ENCODE data around the gene FPR2. TPM values are rescaled to one million over a fixed set of nuclear protein-coding genes. Genes with fewer than 3 reads are reported as not detected.

Gene FPR2
- total and polyA plus RNA-seq, 8 donors, result 0.48 to 2.9 (median 1.3) TPM; not detected in 2

DNA sequence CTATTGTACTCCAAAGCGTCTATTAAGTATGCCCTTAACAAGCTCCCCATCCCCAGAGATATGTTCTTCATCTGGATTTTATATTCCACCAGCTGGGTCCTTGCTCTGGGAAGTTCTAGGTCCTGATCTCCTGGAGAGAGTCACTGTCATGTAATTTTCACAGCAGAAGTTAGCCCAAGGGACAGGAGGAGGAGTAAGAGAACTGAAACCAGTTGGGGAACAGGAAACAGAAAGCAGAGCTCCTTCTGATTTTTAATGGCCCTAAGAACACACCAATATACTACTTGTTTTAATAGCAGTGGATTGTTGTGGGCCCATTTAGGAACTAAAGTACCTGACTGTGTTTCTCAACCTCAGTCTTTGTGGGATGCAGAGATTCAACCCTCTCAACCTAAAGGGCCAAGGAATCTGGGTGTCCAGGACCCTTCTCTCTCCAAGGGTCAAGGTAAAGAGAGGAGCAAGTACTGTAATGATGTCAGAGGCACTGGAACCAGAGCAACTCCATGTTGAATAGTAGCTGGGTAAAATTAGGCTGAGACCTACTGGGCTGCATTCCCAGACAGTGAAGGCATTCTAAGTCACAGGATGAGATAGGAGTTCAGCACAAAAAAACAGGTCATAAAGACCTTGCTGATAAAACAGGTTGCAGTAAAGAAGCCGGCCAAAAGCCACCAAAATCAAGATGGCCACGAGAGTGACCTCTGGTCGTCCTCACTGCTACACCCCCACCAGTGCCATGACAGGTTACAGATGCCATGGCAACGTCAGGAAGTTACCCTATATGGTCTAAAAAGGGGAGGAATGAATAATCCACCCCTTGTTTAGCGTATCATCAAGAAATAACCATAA, 25.9 kb downstream of the FPR2 start:
- no peaks in the 10 kb centered on the region for H3K4me1 ChIP-seq
- WGBS, 5 donors, result 50 to 71% (median 59%) methylated on average over 6 of the region's 6 CpGs
- TF ChIP-seq POLR2A (IDR thresholded peaks at IDR 0.05) (no peak), EP300 (IDR thresholded peaks at IDR 0.05) (no peak), POLR2AphosphoS5 (IDR thresholded peaks at IDR 0.05) (no peak)
- TF ChIP-seq, protein P1, sequence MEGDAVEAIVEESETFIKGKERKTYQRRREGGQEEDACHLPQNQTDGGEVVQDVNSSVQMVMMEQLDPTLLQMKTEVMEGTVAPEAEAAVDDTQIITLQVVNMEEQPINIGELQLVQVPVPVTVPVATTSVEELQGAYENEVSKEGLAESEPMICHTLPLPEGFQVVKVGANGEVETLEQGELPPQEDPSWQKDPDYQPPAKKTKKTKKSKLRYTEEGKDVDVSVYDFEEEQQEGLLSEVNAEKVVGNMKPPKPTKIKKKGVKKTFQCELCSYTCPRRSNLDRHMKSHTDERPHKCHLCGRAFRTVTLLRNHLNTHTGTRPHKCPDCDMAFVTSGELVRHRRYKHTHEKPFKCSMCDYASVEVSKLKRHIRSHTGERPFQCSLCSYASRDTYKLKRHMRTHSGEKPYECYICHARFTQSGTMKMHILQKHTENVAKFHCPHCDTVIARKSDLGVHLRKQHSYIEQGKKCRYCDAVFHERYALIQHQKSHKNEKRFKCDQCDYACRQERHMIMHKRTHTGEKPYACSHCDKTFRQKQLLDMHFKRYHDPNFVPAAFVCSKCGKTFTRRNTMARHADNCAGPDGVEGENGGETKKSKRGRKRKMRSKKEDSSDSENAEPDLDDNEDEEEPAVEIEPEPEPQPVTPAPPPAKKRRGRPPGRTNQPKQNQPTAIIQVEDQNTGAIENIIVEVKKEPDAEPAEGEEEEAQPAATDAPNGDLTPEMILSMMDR (IDR thresholded peaks at IDR 0.05), result no peak
- peak overlapping the region in 1 of 5 donors; percentile 18 for H3K27ac ChIP-seq
- DNase-seq, result no peak
- H3K36me3 ChIP-seq, result no peaks in the 10 kb centered on the region
- peaks cover 0 to 19% (median 0%) of the 10 kb centered on the region in 3 donors for H3K27me3 ChIP-seq
- H3K4me3 ChIP-seq, result no peak overlapping the region
- intact Hi-C loops (cut with DNase I; ENCODE audit: low total_unique reads), result no loop called here
- H3K9me3 ChIP-seq, result peaks cover 0 to 6% (median 2%) of the 10 kb centered on the region in 4 donors

DNA sequence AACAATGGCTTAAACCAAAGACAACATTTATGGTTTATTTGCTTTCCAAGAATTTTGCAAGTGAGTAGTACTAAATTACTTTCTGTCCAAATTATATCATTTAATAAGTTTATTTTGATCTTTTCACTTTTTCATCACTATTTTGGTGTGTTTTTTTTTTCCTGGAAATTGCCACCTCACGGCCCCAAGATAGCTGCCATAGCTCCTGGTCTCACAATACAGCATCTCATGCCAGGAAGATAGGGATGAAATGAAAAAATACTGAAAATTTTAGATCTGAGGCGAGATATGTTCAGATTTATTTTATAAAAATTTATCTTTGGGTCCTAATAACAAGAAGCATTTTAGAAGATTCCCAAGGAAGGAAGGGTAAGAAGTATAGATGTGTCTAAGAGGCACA, 27.0 kb downstream of the FPR2 start:
- intact Hi-C loops (cut with DNase I; ENCODE audit: low total_unique reads), result no loop called here
- H3K27me3 ChIP-seq, result peaks cover 0 to 17% (median 0%) of the 10 kb centered on the region in 3 donors
- no peak overlapping the region for H3K27ac ChIP-seq
- H3K9me3 ChIP-seq, result peaks cover 0 to 10% (median 5%) of the 10 kb centered on the region in 4 donors
- H3K4me1 ChIP-seq, result no peaks in the 10 kb centered on the region
- H3K4me3 ChIP-seq, result no peak overlapping the region
- TF ChIP-seq POLR2AphosphoS5 (IDR thresholded peaks at IDR 0.05) (no peak), POLR2A (IDR thresholded peaks at IDR 0.05) (no peak), EP300 (IDR thresholded peaks at IDR 0.05) (no peak)
- TF ChIP-seq, protein P1 (IDR thresholded peaks at IDR 0.05), result no peak
- 59 to 65% (median 62%) methylated on average over 2 of the region's 2 CpGs for WGBS, 5 donors
- DNase-seq, result no peak
- H3K36me3 ChIP-seq, result no peaks in the 10 kb centered on the region

DNA sequence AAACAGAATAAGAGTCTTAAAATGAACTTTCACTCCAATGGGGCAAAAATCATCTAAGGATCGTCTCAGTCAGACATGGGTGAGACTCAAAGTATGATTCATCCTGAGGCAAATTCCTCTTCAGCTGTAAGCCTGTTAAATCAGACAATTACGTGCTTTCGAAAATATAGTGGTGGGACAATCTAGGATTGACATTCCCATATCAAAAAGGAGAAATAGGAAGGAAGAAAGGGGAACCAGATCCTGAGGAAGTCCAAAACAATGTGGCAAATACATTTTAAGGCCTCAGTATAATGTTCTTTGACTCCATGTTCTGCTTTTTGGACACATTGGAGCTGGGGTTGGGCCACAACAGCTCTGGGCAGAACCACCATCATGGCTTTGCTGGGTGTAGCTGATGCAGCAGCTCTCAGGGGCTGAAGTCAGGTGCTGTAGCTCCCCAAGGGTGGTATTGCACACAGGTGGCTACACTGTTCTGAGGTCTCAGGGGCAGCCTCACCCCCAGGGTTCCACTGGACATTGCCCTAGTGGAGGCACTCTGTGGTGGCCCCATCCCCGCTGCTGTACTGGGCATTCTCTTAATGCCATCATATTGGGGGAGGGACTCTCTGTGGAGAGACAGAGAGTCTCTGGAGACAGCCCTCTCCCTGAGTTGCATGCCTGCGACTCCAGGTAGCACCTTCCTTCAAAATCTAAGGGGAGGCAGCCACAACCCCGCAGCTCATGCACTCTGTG, 28.2 kb downstream of the FPR2 start:
- Histone ChIP-seq H3K27me3 (peaks cover 0 to 20% (median 0%) of the 10 kb centered on the region in 3 donors), H3K27ac (no peak overlapping the region), H3K4me1 (no peaks in the 10 kb centered on the region), H3K36me3 (no peaks in the 10 kb centered on the region), H3K9me3 (peaks cover 0 to 14% (median 7%) of the 10 kb centered on the region in 4 donors), H3K4me3 (no peak overlapping the region)
- intact Hi-C loops (cut with DNase I; ENCODE audit: low total_unique reads), result no loop called here
- TF ChIP-seq, protein P1 (IDR thresholded peaks at IDR 0.05), result no peak
- no peak for TF ChIP-seq POLR2A (IDR thresholded peaks at IDR 0.05)
- TF ChIP-seq POLR2AphosphoS5 (IDR thresholded peaks at IDR 0.05), result no peak
- TF ChIP-seq EP300 (IDR thresholded peaks at IDR 0.05), result no peak
- no peak for DNase-seq
- WGBS, 5 donors, result 72 to 85% (median 79%) methylated on average over 3 to 6 of the region's 6 CpGs

DNA sequence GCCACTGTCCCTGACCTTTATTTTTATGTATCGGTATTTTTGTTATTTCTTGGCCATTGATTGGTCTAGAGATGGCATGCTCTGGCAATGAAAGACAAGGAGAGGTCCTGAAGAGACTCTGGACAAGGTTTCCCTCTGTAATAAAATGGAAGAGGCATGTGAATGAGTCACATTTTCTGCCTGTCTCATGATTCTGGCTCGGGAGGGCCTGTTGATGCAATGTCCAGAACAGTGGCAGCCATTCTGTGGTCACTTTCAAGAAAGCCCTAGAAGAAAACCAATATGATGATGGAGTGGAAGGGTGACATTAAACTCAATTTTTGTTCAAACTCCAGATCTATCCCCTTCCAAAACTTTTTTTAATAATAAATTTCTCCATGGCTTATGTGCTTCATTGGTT, 32.0 kb downstream of the FPR2 start:
- intact Hi-C loops (cut with DNase I; ENCODE audit: low total_unique reads), result no loop called here
- TF ChIP-seq EP300 (IDR thresholded peaks at IDR 0.05) (no peak), POLR2AphosphoS5 (IDR thresholded peaks at IDR 0.05) (no peak), POLR2A (IDR thresholded peaks at IDR 0.05) (no peak)
- TF ChIP-seq, protein P1 (IDR thresholded peaks at IDR 0.05), result no peak
- DNase-seq, result no peak

More for the DNA sequence above, 32.0 kb downstream of the FPR2 start:
- no peaks in the 10 kb centered on the region for H3K4me1 ChIP-seq
- no peak overlapping the region for H3K27ac ChIP-seq
- H3K36me3 ChIP-seq, result no peaks in the 10 kb centered on the region
- H3K27me3 ChIP-seq, result peaks cover 0 to 14% (median 0%) of the 10 kb centered on the region in 3 donors
- 56 to 75% (median 60%) methylated on average over 2 of the region's 2 CpGs for WGBS, 5 donors
- H3K4me3 ChIP-seq, result no peak overlapping the region
- H3K9me3 ChIP-seq, result peaks cover 0 to 11% (median 5%) of the 10 kb centered on the region in 4 donors

All from stomach (tissue), 9 donors.